CD8-positive, alpha-beta memory T cell (primary cell): ENCODE results near the gene CCDC181. TPM values are rescaled to one million over a fixed set of nuclear protein-coding genes. Genes with fewer than 3 reads are reported as not detected.

Experiments
- CTCF ChIA-PET: fragments of 350-600 bp; sonication (Branson Sonifier 250); formaldehyde crosslinking; loops from one replicate; lab custom pipeline; 2021; ENCODE audit warnings: antibody characterized with exemption; lab: Charles Lee
- POLR2A ChIA-PET: fragments of 350-600 bp; sonication (Branson Sonifier 250); formaldehyde crosslinking; loops from one replicate; lab custom pipeline; 2021; ENCODE audit warnings: antibody characterized with exemption; lab: Charles Lee
- DNase-seq, 5 donors: peaks; one replicate each; pipeline versions ENCODE4 v3.0.0 to v3.0.0-alpha.2; 2020 to 2022; ENCODE audit warnings: mixed read lengths in 1 of 5
- H3K27ac ChIP-seq: one replicate; pipeline ENCODE4 v1.7.0; 2013; ENCODE audit warnings: low read depth, mild to moderate bottlenecking, low read length, moderate library complexity
- H3K27me3 ChIP-seq: 2 replicates; pipeline ENCODE4 v1.7.0; 2013; ENCODE audit warnings: low read length, mild to moderate bottlenecking; ENCODE audit not compliant: insufficient read depth, poor library complexity, severe bottlenecking
- H3K36me3 ChIP-seq: 2 replicates; pipeline ENCODE4 v1.7.0; 2013; ENCODE audit warnings: mild to moderate bottlenecking, low read length, moderate library complexity; ENCODE audit not compliant: insufficient read depth
- H3K4me1 ChIP-seq: 2 replicates; pipeline ENCODE4 v1.7.0; 2013; ENCODE audit warnings: mild to moderate bottlenecking, low read length, moderate library complexity; ENCODE audit not compliant: insufficient read depth
- H3K4me3 ChIP-seq: 2 replicates; pipeline ENCODE4 v1.7.0; 2013; ENCODE audit warnings: mild to moderate bottlenecking, low read length
- H3K9me3 ChIP-seq: 2 replicates; pipeline ENCODE4 v1.7.0; 2013; ENCODE audit warnings: mild to moderate bottlenecking, low read length
- H3K27ac Mint-ChIP-seq, 8 donors: one replicate each; pipeline ENCODE4 v1.8.0; 2020 to 2021; ENCODE audit warnings: mixed read lengths in 8 of 8, mild to moderate bottlenecking in 6 of 8, inconsistent platforms in 3 of 8, moderate library complexity in 3 of 8
- H3K27me3 Mint-ChIP-seq, 2 donors: one replicate each; pipeline ENCODE4 v1.8.0; 2020 to 2021; ENCODE audit warnings: mixed read lengths in 2 of 2, mild to moderate bottlenecking in 1 of 2, moderate library complexity in 1 of 2
- H3K36me3 Mint-ChIP-seq, 3 donors: one replicate each; pipeline ENCODE4 v1.8.0; 2020 to 2021; ENCODE audit warnings: mixed read lengths in 3 of 3, inconsistent platforms in 1 of 3, mild to moderate bottlenecking in 1 of 3
- H3K4me1 Mint-ChIP-seq, 3 donors: one replicate each; pipeline ENCODE4 v1.8.0; 2020 to 2021; ENCODE audit warnings: mixed read lengths in 3 of 3, inconsistent platforms in 1 of 3, mild to moderate bottlenecking in 1 of 3
- H3K4me3 Mint-ChIP-seq, 7 donors: one replicate each; pipeline ENCODE4 v1.8.0; 2020 to 2021; ENCODE audit warnings: mixed read lengths in 7 of 7, mild to moderate bottlenecking in 6 of 7, moderate library complexity in 4 of 7, inconsistent platforms in 2 of 7
- H3K9me3 Mint-ChIP-seq, 5 donors: one replicate each; pipeline ENCODE4 v1.8.0; 2020 to 2022; ENCODE audit warnings: mixed read lengths in 5 of 5, mild to moderate bottlenecking in 3 of 5, moderate library complexity in 2 of 5, inconsistent platforms in 1 of 5
- polyA plus RNA-seq: library from polyadenylated mRNA; unstranded; fragments of 300-500 nt; fragmentation: Illumina TruSeq; gene quantifications from one replicate; pipeline ENCODE4 v1.2.3, GENCODE V29; 2021
- total RNA-seq, 2 experiments: library from RNA; stranded (reverse); gene quantifications; one replicate each; pipeline ENCODE4 v1.2.3, GENCODE V29; 2021

The CCDC181 gene
- total and polyA plus RNA-seq, 3 experiments from 2014 or later, result 0.24 to 0.26 TPM; not detected in 1

- no peaks in the 10 kb centered on the region for H3K9me3 Mint-ChIP-seq
- Histone ChIP-seq H3K27me3 (no peaks in the 10 kb centered on the region), H3K4me1 (no peaks in the 10 kb centered on the region), H3K36me3 (no peaks in the 10 kb centered on the region), H3K9me3 (no peaks in the 10 kb centered on the region), H3K4me3 (no peak overlapping the region), H3K27ac (no peak overlapping the region)
- H3K4me1 Mint-ChIP-seq, result peaks cover 6 to 11% (median 11%) of the 10 kb centered on the region in 3 donors
- no peak for DNase-seq
- H3K27ac Mint-ChIP-seq, result no peak overlapping the region
- peaks cover 0 to 10% of the 10 kb centered on the region in 2 donors for H3K27me3 Mint-ChIP-seq
- H3K4me3 Mint-ChIP-seq, result no peak overlapping the region
- ChIA-PET POLR2A (no interaction called here), CTCF (no interaction called here)
- peaks cover 0 to 11% (median 6%) of the 10 kb centered on the region in 3 donors for H3K36me3 Mint-ChIP-seq
Measured at GRCh38 chr1:169465281-169465680, 38.0 kb upstream of the CCDC181 start.

- Histone ChIP-seq H3K27ac (no peak overlapping the region), H3K4me3 (no peak overlapping the region), H3K4me1 (no peaks in the 10 kb centered on the region), H3K9me3 (peaks cover 2% of the 10 kb centered on the region), H3K27me3 (peaks cover 3% of the 10 kb centered on the region), H3K36me3 (no peaks in the 10 kb centered on the region)
- H3K36me3 Mint-ChIP-seq, result peaks cover 0 to 3% (median 1%) of the 10 kb centered on the region in 3 donors
- ChIA-PET POLR2A (no interaction called here), CTCF (no interaction called here)
- H3K4me3 Mint-ChIP-seq, result no peak overlapping the region
- DNase-seq, result no peak
- no peak overlapping the region for H3K27ac Mint-ChIP-seq
- H3K4me1 Mint-ChIP-seq, result peaks cover 13 to 21% (median 16%) of the 10 kb centered on the region in 3 donors
- peaks cover under 1 to 3% (median under 1%) of the 10 kb centered on the region in 5 donors for H3K9me3 Mint-ChIP-seq
- H3K27me3 Mint-ChIP-seq, result peaks cover 0 to 17% of the 10 kb centered on the region in 2 donors
Measured at GRCh38 chr1:169462385-169462784, 35.1 kb upstream of the CCDC181 start.

GRCh38 chr1:169461390-169462000 lies 34.2 kb upstream of the CCDC181 start:
- no peak for DNase-seq
- peaks cover 13 to 21% (median 16%) of the 10 kb centered on the region in 3 donors for H3K4me1 Mint-ChIP-seq
- H3K4me1 ChIP-seq, result no peaks in the 10 kb centered on the region
- H3K27me3 Mint-ChIP-seq, result peaks cover 0 to 25% of the 10 kb centered on the region in 2 donors
- peak overlapping the region in 3 of 8 donors; percentile 1 to 10 (median 7) for H3K27ac Mint-ChIP-seq
- H3K9me3 Mint-ChIP-seq, result peaks cover 8 to 11% (median 8%) of the 10 kb centered on the region in 5 donors
- H3K4me3 Mint-ChIP-seq, result no peak overlapping the region
- H3K4me3 ChIP-seq, result no peak overlapping the region
- CTCF ChIA-PET, result interaction anchor here (1.6 kb wide), 1 partner anchor 12 kb away, joined by 4 read pairs; no protein-coding TSS in a partner anchor
- peaks cover 3% of the 10 kb centered on the region for H3K27me3 ChIP-seq
- POLR2A ChIA-PET, result no interaction called here
- H3K27ac ChIP-seq, result no peak overlapping the region
- H3K36me3 ChIP-seq, result no peaks in the 10 kb centered on the region
- peaks cover 2 to 6% (median 2%) of the 10 kb centered on the region in 3 donors for H3K36me3 Mint-ChIP-seq
- H3K9me3 ChIP-seq, result peaks cover 7% of the 10 kb centered on the region

DNA sequence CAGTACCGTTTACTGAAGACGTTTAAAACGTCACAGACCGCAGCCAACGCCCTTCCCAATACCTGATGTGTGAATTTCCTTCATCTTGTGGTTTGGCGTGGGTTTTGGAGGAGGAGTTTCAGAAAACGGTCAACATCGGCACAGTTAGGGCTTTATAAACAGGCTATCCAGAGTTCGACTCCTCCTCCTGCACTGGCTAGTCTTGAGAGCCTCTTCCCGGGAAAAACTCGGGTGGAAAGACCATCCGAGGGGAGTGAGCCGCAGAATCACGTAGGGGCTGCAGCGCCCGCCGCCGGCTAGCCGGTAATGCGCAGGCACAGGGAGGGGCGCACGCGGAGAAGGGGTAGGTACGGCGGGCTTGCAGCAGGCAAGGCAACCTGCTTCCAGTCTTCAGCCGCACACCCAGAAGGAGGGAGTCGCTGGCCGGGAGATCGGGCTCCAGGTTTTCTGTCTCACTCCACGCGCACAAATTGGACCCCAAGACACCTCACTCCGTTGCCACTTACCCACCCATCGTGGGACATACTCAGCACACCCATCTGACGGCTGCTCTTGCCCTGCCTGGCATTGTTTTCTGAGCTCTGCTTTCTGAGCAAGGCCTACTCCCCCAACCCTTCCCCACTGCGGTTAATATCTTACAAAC lies 33.0 kb upstream of the CCDC181 start:
- H3K27ac ChIP-seq, result no peak overlapping the region
- peak in 2 of 5 donors; percentile 17 to 41 for DNase-seq
- no peaks in the 10 kb centered on the region for H3K36me3 ChIP-seq
- H3K36me3 Mint-ChIP-seq, result peaks cover 2 to 6% (median 2%) of the 10 kb centered on the region in 3 donors
- H3K4me3 Mint-ChIP-seq, result peak overlapping the region; percentile 48 to 78 (median 73)
- H3K9me3 ChIP-seq, result peaks cover 7% of the 10 kb centered on the region
- H3K9me3 Mint-ChIP-seq, result peaks cover 10 to 16% (median 11%) of the 10 kb centered on the region in 5 donors
- H3K27me3 Mint-ChIP-seq, result peaks cover 0 to 32% of the 10 kb centered on the region in 2 donors
- peaks cover 3% of the 10 kb centered on the region for H3K27me3 ChIP-seq
- no peaks in the 10 kb centered on the region for H3K4me1 ChIP-seq
- ChIA-PET CTCF (interaction anchor here (1.6 kb wide), 1 partner anchor 11 kb away, joined by 4 read pairs; no protein-coding TSS in a partner anchor), POLR2A (no interaction called here)
- peaks cover 15 to 25% (median 19%) of the 10 kb centered on the region in 3 donors for H3K4me1 Mint-ChIP-seq
- H3K4me3 ChIP-seq, result peak overlapping the region; percentile 6
- peak overlapping the region in 5 of 8 donors; percentile 21 to 78 (median 43) for H3K27ac Mint-ChIP-seq

DNA sequence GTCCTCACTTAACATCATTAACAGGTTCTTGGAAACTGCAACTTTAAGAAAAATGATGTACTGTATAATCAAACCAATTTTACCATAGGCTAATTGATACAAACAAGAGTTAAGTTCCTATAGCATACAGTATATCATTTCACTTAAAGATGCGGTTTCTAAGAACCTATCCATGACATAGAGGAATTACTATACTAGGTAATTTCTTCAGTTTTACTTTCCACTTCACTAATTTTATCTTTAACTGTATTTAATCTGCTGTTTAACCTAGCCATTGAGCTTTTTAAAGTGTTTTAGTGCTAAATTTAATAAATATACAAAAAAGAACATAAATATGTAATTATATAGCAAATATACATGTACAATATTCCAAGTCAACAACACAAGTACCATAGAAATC lies 30.2 kb upstream of the CCDC181 start:
- Histone ChIP-seq H3K36me3 (no peaks in the 10 kb centered on the region), H3K9me3 (peaks cover 7% of the 10 kb centered on the region), H3K4me3 (no peak overlapping the region), H3K27ac (no peak overlapping the region), H3K27me3 (peaks cover 3% of the 10 kb centered on the region), H3K4me1 (no peaks in the 10 kb centered on the region)
- Mint-ChIP-seq H3K9me3 (peaks cover 10 to 16% (median 11%) of the 10 kb centered on the region in 5 donors), H3K4me3 (no peak overlapping the region), H3K4me1 (peaks cover 15 to 25% (median 19%) of the 10 kb centered on the region in 3 donors), H3K36me3 (peaks cover 2 to 6% (median 2%) of the 10 kb centered on the region in 3 donors), H3K27ac (no peak overlapping the region), H3K27me3 (peaks cover 0 to 42% of the 10 kb centered on the region in 2 donors)
- POLR2A ChIA-PET, result no interaction called here
- CTCF ChIA-PET, result no interaction called here
- no peak for DNase-seq

DNA sequence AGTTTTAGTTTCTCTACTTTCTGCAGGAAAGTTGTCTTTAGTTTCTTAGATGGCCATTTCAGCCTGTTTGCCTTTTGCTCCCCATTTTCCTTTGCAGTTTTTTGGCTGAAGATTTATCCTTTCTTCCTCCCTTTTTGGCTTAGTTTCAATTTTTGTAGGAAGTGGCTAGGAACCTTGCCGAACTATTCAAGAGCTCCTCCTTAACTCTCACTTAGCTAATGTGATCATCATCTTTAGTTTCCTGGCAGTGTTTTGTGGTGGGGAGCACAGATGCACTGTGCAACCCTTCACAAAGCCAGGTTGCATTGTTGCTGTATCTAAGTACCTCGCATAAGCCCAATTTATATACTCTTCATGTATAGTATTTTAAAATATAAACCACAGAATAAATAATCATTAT lies 28.8 kb upstream of the CCDC181 start:
- ChIA-PET CTCF (no interaction called here), POLR2A (no interaction called here)
- peaks cover 7% of the 10 kb centered on the region for H3K9me3 ChIP-seq
- no peaks in the 10 kb centered on the region for H3K36me3 ChIP-seq
- Mint-ChIP-seq H3K9me3 (peaks cover 10 to 16% (median 11%) of the 10 kb centered on the region in 5 donors), H3K4me1 (peaks cover 12 to 20% (median 16%) of the 10 kb centered on the region in 3 donors), H3K27me3 (peaks cover 3 to 49% of the 10 kb centered on the region in 2 donors), H3K36me3 (peaks cover 2 to 6% (median 2%) of the 10 kb centered on the region in 3 donors), H3K27ac (no peak overlapping the region), H3K4me3 (no peak overlapping the region)
- H3K27ac ChIP-seq, result no peak overlapping the region
- H3K4me1 ChIP-seq, result no peaks in the 10 kb centered on the region
- peaks cover 3% of the 10 kb centered on the region for H3K27me3 ChIP-seq
- H3K4me3 ChIP-seq, result no peak overlapping the region
- DNase-seq, result no peak

- no peak overlapping the region for H3K4me3 ChIP-seq
- H3K27me3 Mint-ChIP-seq, result peaks cover 4 to 48% of the 10 kb centered on the region in 2 donors
- H3K27ac Mint-ChIP-seq, result no peak overlapping the region
- no peaks in the 10 kb centered on the region for H3K27me3 ChIP-seq
- peaks cover 2 to 9% (median 4%) of the 10 kb centered on the region in 3 donors for H3K36me3 Mint-ChIP-seq
- H3K9me3 ChIP-seq, result peaks cover 7% of the 10 kb centered on the region
- H3K4me1 ChIP-seq, result no peaks in the 10 kb centered on the region
- no peaks in the 10 kb centered on the region for H3K36me3 ChIP-seq
- DNase-seq, result no peak
- ChIA-PET POLR2A (no interaction called here), CTCF (no interaction called here)
- peaks cover 10 to 16% (median 13%) of the 10 kb centered on the region in 5 donors for H3K9me3 Mint-ChIP-seq
- no peak overlapping the region for H3K27ac ChIP-seq
- peaks cover 3 to 4% (median 4%) of the 10 kb centered on the region in 3 donors for H3K4me1 Mint-ChIP-seq
- no peak overlapping the region for H3K4me3 Mint-ChIP-seq
Measured at GRCh38 chr1:169452921-169453320, 25.6 kb upstream of the CCDC181 start.
